HL-60/S4 treated with retinoic acid at 250 ng/mL for 4 days and 3 days (cell line): ENCODE results near the gene NCAN.

Experiments used
- in situ Hi-C: fragments of 300-500 bp; cut with MboI; formaldehyde crosslinking; loops from 2 replicates; pipeline ENCODE4 v1.7.0; 2022; ENCODE audit warnings: low sequenced_read_pairs

Gene NCAN

GRCh38 chr19:19211499-19212420 lies at the start of gene NCAN:
NCAN (plus strand) TSS chr19:19211958; CDS start chr19:19216954, 4,996 bp downstream.
- in situ Hi-C loops = no loop called here

DNA sequence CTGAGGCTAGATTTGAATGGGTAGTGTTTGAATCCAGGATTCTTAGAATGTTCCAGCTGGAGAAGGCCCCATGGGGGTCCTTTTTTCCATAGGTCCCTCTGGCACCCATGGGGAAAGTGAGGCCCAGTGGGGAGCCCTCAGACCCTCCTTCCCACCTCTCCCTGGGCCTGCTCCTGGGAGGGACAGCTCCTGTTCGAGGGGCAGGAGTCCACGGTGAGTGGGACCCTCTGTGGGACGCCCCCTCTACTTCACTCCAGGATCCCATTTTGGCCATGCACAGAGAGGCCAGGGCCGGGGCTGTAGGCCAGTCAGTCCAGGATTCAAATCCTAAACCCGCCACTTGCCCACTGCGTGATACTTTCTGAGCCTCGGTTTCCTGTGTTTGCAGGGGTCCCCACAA lies 49.3 kb upstream of the NCAN start:
- in situ Hi-C loops = loop anchor here (25.0 kb wide), 1 partner anchor 325 kb away; no protein-coding TSS in a partner anchor

GRCh38 chr19:19165396-19165795 lies 46.4 kb upstream of the NCAN start:
- in situ Hi-C loops = loop anchor here (25.0 kb wide), 1 partner anchor 322 kb away; no protein-coding TSS in a partner anchor

DNA sequence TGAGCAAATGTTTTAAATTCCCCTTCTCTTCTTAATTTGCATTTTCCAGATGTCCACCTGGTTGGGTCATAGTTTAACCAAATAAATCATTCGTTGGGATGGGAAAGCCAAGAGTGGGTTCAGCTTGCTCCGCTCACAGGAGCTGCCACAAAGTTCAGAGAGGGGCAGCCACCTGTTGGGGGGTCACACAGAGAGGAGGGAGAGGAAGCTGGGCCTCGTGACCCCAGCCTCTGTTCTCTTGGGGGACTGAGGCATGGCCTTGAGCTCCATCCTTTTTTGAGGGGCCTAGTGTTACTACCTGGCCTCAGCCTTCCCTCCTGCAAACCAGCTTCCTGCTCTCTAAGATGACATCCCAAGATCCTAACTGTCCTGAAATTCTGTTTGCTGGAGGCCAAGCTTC lies 44.1 kb upstream of the NCAN start:
- in situ Hi-C loops = loop anchor here (25.0 kb wide), 1 partner anchor 320 kb away; no protein-coding TSS in a partner anchor

GRCh38 chr19:19169236-19170052 lies 42.3 kb upstream of the NCAN start:
- in situ Hi-C loops = loop anchor here (25.0 kb wide), 1 partner anchor 318 kb away; no protein-coding TSS in a partner anchor

DNA sequence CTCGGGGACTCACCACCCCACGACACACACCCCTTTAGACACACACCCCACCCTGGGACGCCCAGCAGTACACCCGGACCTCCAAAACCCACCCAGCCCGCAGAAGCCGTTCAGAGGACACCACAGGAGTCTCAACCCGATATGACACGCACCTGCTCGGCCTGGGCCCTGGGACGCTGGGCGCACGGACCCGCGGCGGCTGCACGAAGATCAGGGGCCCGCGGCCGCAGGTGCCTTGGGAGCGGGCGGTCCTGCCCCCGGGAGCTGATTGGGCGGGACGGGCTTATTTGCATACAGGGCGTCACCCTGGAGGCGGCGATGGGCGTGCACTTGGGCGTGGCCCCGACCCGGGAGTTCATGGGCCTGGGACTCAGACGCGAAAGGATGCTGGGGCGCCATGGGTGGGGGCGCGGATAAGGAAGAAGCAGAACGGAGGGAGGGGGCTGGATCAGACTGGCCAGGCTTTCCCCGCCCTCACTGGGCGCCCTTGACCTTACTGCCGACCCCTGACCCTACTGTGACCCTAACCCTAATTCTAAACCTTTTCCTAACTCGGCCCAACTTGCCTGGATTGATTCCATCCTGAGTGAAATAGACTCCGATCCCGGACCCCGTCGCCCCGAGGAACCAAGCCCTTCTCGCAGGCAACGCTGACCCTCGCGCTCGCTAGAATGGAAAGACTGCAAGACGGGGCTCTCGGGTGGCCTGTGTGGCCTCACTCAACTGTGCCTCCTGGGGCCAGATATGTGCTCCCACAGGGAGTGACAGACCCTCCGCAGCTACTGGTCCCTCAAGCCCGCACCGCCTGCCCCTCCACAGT lies 41.5 kb upstream of the NCAN start, which contains the start of gene MEF2B:
TSS of gene MEF2B (minus strand) at position 211 of the 820 bp plus-strand sequence. CDS start 19,528 bp downstream, outside the sequence.
- in situ Hi-C loops = loop anchor here (25.0 kb wide), 1 partner anchor 317 kb away; no protein-coding TSS in a partner anchor

DNA sequence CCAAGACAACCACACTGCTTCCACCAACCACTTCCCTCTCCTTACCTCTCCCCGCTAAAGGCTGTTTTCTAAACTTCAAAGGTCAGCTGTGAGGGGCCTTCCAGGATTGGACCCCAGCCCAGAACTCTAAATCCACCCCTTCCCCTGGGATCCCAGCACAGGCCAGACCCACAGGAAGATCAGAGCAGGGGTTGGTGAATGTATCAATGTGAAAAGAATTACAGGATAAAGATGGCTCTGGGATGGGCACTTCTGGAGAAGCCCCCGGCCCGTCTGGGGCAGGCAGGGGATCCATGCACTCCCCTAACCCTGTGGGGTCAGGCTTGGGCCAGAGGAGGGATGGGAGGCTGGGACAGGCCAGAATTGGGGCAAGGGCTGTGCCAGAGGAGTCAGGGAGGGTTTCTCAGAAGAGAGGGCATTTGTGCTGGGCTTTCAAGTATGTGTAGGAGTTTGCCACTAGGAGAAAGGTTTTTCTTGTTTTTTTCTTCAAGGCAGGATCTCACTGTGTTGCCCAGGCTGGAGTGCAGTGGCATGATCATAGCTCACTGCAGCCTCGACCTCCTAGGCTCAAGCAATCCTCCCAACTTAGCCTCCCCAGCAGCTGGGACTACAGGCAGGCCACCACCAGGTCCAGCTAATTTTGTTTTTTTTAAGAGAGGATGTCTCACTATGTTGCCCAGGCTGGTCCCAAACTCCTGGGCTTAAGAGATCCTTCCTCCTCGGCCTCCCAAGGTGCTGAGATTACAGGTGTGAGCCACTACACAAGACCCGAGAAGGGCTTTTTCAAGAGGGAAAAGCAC lies 40.7 kb upstream of the NCAN start:
- in situ Hi-C loops = loop anchor here (25.0 kb wide), 1 partner anchor 316 kb away; no protein-coding TSS in a partner anchor

- in situ Hi-C loops = loop anchor here (25.0 kb wide), 1 partner anchor 315 kb away; no protein-coding TSS in a partner anchor
These were observed 39.8 kb upstream of the NCAN start for GRCh38 chr19:19171821-19172532.

GRCh38 chr19:19173243-19173642 lies 38.5 kb upstream of the NCAN start:
- in situ Hi-C loops = loop anchor here (25.0 kb wide), 1 partner anchor 314 kb away; no protein-coding TSS in a partner anchor

- in situ Hi-C loops = no loop called here
These were observed 34.8 kb upstream of the NCAN start for GRCh38 chr19:19176950-19177349.

- in situ Hi-C loops = no loop called here
These were observed 32.0 kb upstream of the NCAN start for GRCh38 chr19:19179548-19180441.

DNA sequence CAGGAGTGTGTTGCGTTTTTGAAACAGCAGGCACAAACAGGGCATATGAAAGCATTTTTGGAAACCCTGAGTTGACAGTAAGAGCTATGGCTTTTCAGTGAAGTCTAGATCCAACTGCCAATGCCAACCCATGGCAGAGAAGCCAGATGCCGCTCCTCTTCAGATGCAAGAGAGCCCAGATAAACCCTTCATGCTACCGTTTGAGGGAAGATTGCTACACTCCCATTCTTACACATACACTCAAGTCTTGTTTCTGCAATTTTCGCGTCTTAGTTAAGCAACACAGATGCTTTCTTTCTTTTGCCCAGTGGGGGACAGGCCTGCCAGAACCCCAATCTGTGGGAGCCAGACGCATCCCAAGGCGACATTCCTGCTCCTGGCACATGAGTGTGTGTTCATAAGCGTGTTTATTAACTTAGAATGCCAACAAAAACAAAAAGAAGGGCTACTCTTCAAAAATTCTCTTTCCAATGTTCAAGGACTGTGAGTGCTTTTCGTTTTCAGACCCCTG lies 30.2 kb upstream of the NCAN start:
- in situ Hi-C loops = no loop called here

DNA sequence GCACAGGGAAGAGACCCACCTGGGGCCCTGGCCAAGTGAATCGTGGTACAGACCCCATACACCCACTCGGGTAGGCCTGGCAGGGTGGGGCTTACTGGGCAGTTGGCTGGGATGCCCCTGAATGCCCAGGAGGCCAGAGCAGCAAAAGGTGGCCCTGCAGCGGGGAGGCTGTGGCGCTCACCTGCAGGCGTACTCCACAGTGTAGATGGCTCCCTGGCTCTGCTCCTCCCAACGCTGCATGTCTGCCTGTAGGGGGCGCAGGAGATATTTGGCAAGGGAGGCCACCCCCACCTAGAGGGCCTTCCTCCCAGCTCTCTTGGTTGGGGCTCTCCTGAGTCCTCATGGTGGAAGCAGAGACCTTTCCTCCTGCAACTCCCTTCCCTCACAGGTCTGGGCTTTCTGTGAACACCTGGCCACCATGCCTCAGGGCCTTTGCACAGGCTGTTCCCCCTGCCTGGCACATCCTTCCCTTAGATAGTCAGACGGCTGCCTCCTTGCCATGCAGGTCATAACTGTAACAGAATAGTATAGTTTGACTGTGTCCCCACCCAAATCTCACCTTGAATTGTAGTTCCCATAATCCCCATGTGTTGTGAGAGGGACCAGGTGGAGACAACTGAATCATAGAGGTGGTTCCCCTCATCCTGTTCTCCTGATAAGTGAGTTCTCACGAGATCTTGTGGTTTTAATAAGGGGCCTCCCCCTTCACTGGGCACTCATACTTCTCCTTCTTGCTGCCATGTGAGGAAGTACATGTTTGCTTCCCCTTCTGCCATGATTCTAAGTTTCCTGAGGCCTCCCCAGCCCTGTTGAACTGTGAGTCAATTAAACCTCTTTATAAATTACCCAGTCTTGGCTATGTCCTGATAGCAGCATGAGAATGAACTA lies 25.7 kb upstream of the NCAN start:
- in situ Hi-C loops = no loop called here

GRCh38 chr19:19186742-19187141 lies 25.0 kb upstream of the NCAN start:
- in situ Hi-C loops = no loop called here

- in situ Hi-C loops = no loop called here
These were observed 20.0 kb upstream of the NCAN start for GRCh38 chr19:19191768-19192077.

- in situ Hi-C loops = no loop called here
These were observed 19.5 kb upstream of the NCAN start, which contains the start of the genes BORCS8 and RFXANK for GRCh38 chr19:19192078-19192882. BORCS8 (minus strand) TSS chr19:19192152; CDS start chr19:19192117, 35 bp downstream. RFXANK (plus strand) TSS chr19:19192258; CDS start chr19:19193947, 1,689 bp downstream.
